Adipocyte (in vitro differentiated cells): Measurements from ENCODE around the gene ISX.

ENCODE experiments used
- DNase-seq: peaks from one replicate; pipeline ENCODE4 v3.0.0-alpha.2; 2015; ENCODE audit warnings: low read depth
- H3K27me3 ChIP-seq: replicated peaks from 2 replicates; pipeline ENCODE4 v1.7.0; 2013; ENCODE audit warnings: mild to moderate bottlenecking, low read length, moderate library complexity; ENCODE audit not compliant: control insufficient read depth, insufficient read depth
- H3K36me3 ChIP-seq: 2 replicates; pipeline ENCODE4 v1.7.0; 2013; ENCODE audit warnings: low read length, mild to moderate bottlenecking, moderate library complexity; ENCODE audit not compliant: control insufficient read depth, insufficient read depth, severe bottlenecking
- H3K4me1 ChIP-seq: 2 replicates; pipeline ENCODE4 v1.7.0; 2013; ENCODE audit warnings: mild to moderate bottlenecking, low read length, moderate library complexity; ENCODE audit not compliant: control insufficient read depth, insufficient read depth
- H3K4me3 ChIP-seq: 2 replicates; pipeline ENCODE4 v1.7.0; 2013; ENCODE audit warnings: mild to moderate bottlenecking, low read length, moderate library complexity
- H3K9ac ChIP-seq: 2 replicates; pipeline ENCODE4 v1.7.0; 2013; ENCODE audit warnings: mild to moderate bottlenecking, low read length, moderate library complexity
- H3K9me3 ChIP-seq: 2 replicates; pipeline ENCODE4 v1.7.0; 2013; ENCODE audit warnings: mild to moderate bottlenecking, low read length, moderate library complexity; ENCODE audit not compliant: control insufficient read depth

ISX gene

DNA sequence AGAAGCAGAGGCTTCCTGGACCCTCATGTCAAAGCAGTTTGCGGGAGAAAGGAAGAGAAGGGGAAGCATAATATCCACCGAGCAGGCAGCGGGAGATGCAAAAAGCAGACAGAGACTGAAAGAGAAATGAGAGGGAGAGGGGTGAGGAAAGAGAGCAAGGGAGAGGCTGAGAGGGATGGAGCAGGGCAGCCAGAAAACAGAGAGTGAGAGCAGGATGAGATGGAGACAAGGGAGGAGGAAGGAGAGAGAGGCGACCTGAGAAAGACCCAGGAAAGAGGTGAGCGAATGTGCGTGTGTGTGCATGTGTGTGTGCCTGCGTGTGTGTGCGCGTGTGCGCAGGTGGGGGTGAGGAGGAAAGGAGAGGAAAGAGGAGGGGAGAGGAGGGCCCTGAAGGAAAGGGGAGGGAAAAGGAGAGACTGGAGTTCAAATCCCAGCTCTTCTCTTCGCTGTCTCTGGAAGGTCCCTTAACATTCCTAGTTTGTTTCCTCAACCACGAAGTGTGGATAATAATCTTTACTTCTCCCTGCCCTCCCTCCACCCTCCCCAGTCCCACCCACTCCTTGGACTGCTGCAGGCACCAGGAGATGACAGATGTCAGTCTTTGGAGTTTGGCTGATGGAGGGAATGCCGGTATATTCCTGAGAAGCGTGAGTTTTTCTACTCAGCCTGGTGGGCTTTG lies 67.9 kb downstream of the ISX start:
- H3K4me1 ChIP-seq: no peaks in the 10 kb centered on the region
- no peak for DNase-seq
- H3K9ac ChIP-seq: no peak overlapping the region
- H3K9me3 ChIP-seq: no peaks in the 10 kb centered on the region
- no peaks in the 10 kb centered on the region for H3K36me3 ChIP-seq
- no peak overlapping the region for H3K4me3 ChIP-seq
- peaks cover 24% of the 10 kb centered on the region for H3K27me3 ChIP-seq

DNA sequence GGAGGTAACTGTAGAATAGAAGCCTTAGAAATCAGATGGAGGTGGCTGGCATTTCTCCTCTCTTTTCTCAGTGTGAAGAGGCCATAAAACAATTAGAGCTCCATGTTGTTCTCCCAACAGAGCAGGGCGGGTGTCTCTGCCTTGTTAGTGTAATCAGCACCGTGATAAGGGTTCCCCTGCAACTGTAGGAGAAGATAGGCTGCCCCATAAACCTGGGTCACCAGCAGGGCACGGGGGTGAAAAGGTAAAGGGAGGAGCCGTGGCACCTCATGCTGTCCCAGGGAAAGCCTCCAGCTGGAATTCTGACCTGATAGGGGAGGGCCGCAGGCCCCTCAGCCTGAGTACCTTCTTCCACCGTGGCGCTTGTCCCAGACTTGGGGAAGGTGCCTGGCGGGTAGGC lies 68.7 kb downstream of the ISX start:
- no peak for DNase-seq

DNA sequence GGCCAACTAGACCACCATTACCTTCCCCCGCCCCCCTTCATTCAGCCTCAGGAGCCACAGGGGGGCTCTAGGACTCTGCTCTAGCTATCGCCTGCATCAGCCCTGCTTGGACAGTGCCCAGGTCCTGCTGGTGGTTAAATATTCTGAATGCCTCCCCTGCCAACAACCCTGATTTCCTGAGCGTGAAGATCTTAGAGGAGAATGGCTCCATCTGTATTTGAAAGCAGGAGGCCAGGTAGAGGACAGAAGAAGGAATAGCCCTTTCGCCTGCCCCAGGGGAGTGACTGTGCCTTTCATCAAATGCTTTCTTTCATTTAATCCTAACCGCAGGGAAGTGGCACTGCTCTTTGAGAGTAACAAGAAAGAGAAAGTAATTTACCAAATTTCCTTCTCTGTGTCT lies 69.2 kb downstream of the ISX start:
- no peaks in the 10 kb centered on the region for H3K4me1 ChIP-seq
- H3K36me3 ChIP-seq: no peaks in the 10 kb centered on the region
- H3K9me3 ChIP-seq: no peaks in the 10 kb centered on the region
- H3K27me3 ChIP-seq: peaks cover 24% of the 10 kb centered on the region
- no peak overlapping the region for H3K9ac ChIP-seq
- no peak for DNase-seq
- no peak overlapping the region for H3K4me3 ChIP-seq

More for the DNA sequence above, 68.7 kb downstream of the ISX start:
- H3K36me3 ChIP-seq: no peaks in the 10 kb centered on the region
- no peaks in the 10 kb centered on the region for H3K9me3 ChIP-seq
- H3K4me3 ChIP-seq: no peak overlapping the region
- peaks cover 24% of the 10 kb centered on the region for H3K27me3 ChIP-seq
- H3K4me1 ChIP-seq: no peaks in the 10 kb centered on the region
- H3K9ac ChIP-seq: no peak overlapping the region
